OCI-LY7 (cell line): ENCODE results near the gene ARID5B.

Experiments
- EZH2phosphoT487 ChIP-seq: fragments of 200-600 bp; sonication (generic); IDR thresholded peaks from 2 replicates; pipeline ENCODE4 v1.6.1; 2018; ENCODE audit warnings: low read depth, borderline replicate concordance, mild to moderate bottlenecking, mixed run types, antibody characterized with exemption, low read length, moderate library complexity, mixed read lengths
- TF ChIP-seq, protein P1 (sequence below): fragments of 200-600 bp; sonication (generic); conservative IDR thresholded peaks from 2 replicates; pipeline ENCODE4 v1.5.1; 2014; ENCODE audit warnings: mild to moderate bottlenecking, antibody characterized with exemption, low read length, moderate library complexity, mixed read lengths

DNA sequence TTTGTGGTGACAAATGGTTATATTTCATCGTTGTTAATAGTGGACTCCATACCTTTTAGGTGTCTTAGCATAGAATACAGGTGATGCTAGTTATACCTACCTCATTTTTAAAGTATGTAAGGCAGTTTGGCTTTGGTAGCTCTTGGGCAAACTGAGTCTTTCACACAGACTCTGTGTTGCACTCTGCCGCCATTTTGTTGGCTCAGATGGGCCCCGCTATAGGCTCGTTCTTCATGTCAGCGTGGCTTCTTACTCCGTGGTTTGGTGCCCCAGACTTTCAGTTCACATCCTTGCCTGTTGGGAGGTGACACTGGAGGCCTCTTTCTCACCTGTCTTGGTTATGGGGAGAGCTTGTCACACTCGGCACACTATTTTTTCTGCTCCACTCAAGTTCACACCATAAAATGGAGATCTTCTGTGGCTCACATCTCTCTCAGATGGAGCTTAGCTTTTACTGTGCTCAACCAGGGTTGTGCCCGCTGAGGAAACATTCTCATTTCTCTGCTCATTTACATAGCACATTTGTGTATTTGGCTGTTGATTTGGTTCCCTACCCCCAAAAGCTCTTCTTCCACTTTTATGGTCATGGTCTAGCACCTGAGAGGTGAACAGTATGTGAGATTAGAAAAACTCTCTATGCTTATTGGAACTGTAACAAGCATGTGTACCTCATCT, 178.5 kb downstream of the ARID5B start:
- TF ChIP-seq, protein P1, sequence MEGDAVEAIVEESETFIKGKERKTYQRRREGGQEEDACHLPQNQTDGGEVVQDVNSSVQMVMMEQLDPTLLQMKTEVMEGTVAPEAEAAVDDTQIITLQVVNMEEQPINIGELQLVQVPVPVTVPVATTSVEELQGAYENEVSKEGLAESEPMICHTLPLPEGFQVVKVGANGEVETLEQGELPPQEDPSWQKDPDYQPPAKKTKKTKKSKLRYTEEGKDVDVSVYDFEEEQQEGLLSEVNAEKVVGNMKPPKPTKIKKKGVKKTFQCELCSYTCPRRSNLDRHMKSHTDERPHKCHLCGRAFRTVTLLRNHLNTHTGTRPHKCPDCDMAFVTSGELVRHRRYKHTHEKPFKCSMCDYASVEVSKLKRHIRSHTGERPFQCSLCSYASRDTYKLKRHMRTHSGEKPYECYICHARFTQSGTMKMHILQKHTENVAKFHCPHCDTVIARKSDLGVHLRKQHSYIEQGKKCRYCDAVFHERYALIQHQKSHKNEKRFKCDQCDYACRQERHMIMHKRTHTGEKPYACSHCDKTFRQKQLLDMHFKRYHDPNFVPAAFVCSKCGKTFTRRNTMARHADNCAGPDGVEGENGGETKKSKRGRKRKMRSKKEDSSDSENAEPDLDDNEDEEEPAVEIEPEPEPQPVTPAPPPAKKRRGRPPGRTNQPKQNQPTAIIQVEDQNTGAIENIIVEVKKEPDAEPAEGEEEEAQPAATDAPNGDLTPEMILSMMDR, result no peak
- TF ChIP-seq EZH2phosphoT487, result no peak
